Fibroblast of lung (primary cell): ENCODE measurements around the gene DUS3L. TPM values are rescaled to one million over a fixed set of nuclear protein-coding genes. Genes with fewer than 3 reads are reported as not detected.

Experiments used
- DNase-seq, 2 donors: peaks; one replicate each; pipeline versions ENCODE4 v3.0.0 to v3.0.0-alpha.2; 2010; ENCODE audit warnings: low read depth in 2 of 2
- H2AFZ ChIP-seq: 2 replicates; pipeline ENCODE4 v1.5.1; 2012; ENCODE audit warnings: low read length, control low read depth, inconsistent platforms
- H3K27ac ChIP-seq: 2 replicates; pipeline ENCODE4 v1.5.1; 2011; ENCODE audit warnings: low read length, control low read depth; ENCODE audit not compliant: insufficient read depth
- H3K27me3 ChIP-seq: 2 replicates; pipeline ENCODE4 v1.5.1; 2011; ENCODE audit warnings: mild to moderate bottlenecking, low read length; ENCODE audit not compliant: control insufficient read depth, insufficient read depth
- H3K36me3 ChIP-seq: 2 replicates; pipeline ENCODE4 v1.5.1; 2011; ENCODE audit warnings: low read length; ENCODE audit not compliant: control insufficient read depth, insufficient read depth
- H3K4me1 ChIP-seq: 2 replicates; pipeline ENCODE4 v1.5.1; 2011; ENCODE audit warnings: low read length; ENCODE audit not compliant: control insufficient read depth, insufficient read depth; ENCODE audit errors: extremely low read depth
- H3K4me2 ChIP-seq: 2 replicates; pipeline ENCODE4 v1.5.1; 2011; ENCODE audit warnings: low read length, control low read depth; ENCODE audit not compliant: insufficient read depth; ENCODE audit errors: extremely low read depth
- H3K4me3 ChIP-seq, 4 experiments: fragments of 200-600 bp in 1 of 4; sonication (generic) in 1 of 4; replicated peaks in 1 of 4; 2 replicates each; pipeline ENCODE4 v1.5.1; 2011 to 2016; ENCODE audit warnings: low read length in 4 of 4, low read depth in 3 of 4, mild to moderate bottlenecking in 3 of 4, control low read depth in 2 of 4, inconsistent platforms in 1 of 4, mixed read lengths in 1 of 4; ENCODE audit not compliant: insufficient read depth in 1 of 4; ENCODE audit errors: control extremely low read depth in 1 of 4
- H3K79me2 ChIP-seq: 2 replicates; pipeline ENCODE4 v1.5.1; 2012; ENCODE audit warnings: mild to moderate bottlenecking, low read length, inconsistent platforms; ENCODE audit not compliant: control insufficient read depth, insufficient read depth
- H3K9ac ChIP-seq: 2 replicates; pipeline ENCODE4 v1.5.1; 2011; ENCODE audit warnings: mild to moderate bottlenecking, low read length, control low read depth; ENCODE audit not compliant: insufficient read depth
- H3K9me3 ChIP-seq: 2 replicates; pipeline ENCODE4 v1.5.1; 2012; ENCODE audit warnings: low read depth, low read length; ENCODE audit not compliant: control insufficient read depth, insufficient read depth
- H4K20me1 ChIP-seq: 2 replicates; pipeline ENCODE4 v1.5.1; 2011; ENCODE audit warnings: low read length; ENCODE audit not compliant: control insufficient read depth, insufficient read depth; ENCODE audit errors: extremely low read depth
- EZH2 ChIP-seq: IDR thresholded peaks from 2 replicates; pipeline ENCODE4 v1.5.1; 2012; ENCODE audit warnings: low read length, control low read depth, mild to moderate bottlenecking; ENCODE audit errors: missing control alignments
- polyA plus RNA-seq, 2 donors: library from polyadenylated mRNA; depleted of rRNA in 1 of 2; stranded (reverse) in 1 of 2; unstranded in 1 of 2; fragments of >200 nt; gene quantifications; 2 replicates each; pipeline ENCODE4 v1.2.1, GENCODE V29; 2011 to 2012; ENCODE audit warnings: missing spikeins in 1 of 2
- total RNA-seq: library from RNA; depleted of rRNA; stranded (reverse); fragments of >200 nt; gene quantifications from 2 replicates; pipeline ENCODE4 v1.2.1, GENCODE V29; 2014
- TF ChIP-seq, protein P1 (sequence below), 2 donors: IDR thresholded peaks in 1 of 2; conservative IDR thresholded peaks in 1 of 2; 1 replicate in 1 of 2; 2 replicates in 1 of 2; pipeline ENCODE4 v1.5.1; 2011 to 2012; ENCODE audit warnings: low read length in 2 of 2, control low read depth in 1 of 2, inconsistent platforms in 1 of 2, low read depth in 1 of 2, mild to moderate bottlenecking in 1 of 2

The DUS3L gene
- total and polyA plus RNA-seq, 2 donors (not counting 1 experiment from before 2014, with no cell fraction given): 8.8 to 18.7 TPM

DNA sequence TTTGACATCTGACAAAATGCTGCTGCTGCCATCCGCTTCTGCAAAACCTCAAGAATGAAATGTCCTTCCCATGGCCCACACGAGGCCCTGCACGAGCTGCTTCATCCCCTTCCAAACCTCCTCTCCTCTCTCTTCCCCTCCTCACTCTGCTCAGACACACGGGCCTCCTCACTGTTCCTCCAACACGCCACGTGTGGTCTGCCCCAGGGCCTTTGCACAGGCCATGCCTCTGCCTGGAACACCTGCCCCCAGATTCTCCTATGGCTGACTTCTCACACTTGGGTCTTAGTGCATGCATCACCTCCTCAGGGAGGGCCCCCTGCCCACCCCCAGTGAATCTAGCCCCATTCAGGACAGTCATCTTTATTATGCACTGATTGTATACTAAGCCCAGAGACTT, 29.8 kb upstream of the DUS3L start:
- Histone ChIP-seq H3K79me2 (no peaks in the 10 kb centered on the region), H3K4me2 (no peak overlapping the region), H4K20me1 (no peaks in the 10 kb centered on the region), H3K36me3 (no peaks in the 10 kb centered on the region), H3K27me3 (peaks cover 3% of the 10 kb centered on the region), H2AFZ (no peak overlapping the region), H3K4me1 (no peaks in the 10 kb centered on the region), H3K4me3 (no peak overlapping the region), H3K27ac (no peak overlapping the region), H3K9ac (no peak overlapping the region), H3K9me3 (no peaks in the 10 kb centered on the region)
- DNase-seq: no peak
- TF ChIP-seq, protein P1, sequence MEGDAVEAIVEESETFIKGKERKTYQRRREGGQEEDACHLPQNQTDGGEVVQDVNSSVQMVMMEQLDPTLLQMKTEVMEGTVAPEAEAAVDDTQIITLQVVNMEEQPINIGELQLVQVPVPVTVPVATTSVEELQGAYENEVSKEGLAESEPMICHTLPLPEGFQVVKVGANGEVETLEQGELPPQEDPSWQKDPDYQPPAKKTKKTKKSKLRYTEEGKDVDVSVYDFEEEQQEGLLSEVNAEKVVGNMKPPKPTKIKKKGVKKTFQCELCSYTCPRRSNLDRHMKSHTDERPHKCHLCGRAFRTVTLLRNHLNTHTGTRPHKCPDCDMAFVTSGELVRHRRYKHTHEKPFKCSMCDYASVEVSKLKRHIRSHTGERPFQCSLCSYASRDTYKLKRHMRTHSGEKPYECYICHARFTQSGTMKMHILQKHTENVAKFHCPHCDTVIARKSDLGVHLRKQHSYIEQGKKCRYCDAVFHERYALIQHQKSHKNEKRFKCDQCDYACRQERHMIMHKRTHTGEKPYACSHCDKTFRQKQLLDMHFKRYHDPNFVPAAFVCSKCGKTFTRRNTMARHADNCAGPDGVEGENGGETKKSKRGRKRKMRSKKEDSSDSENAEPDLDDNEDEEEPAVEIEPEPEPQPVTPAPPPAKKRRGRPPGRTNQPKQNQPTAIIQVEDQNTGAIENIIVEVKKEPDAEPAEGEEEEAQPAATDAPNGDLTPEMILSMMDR (conservative IDR thresholded peaks at IDR 0.05 in 1 of 2, IDR thresholded peaks at IDR 0.05 in 1 of 2; ENCODE audit: low read depth in 1 of 2, low read length in 2 of 2): no peak
- no peak for TF ChIP-seq EZH2

DNA sequence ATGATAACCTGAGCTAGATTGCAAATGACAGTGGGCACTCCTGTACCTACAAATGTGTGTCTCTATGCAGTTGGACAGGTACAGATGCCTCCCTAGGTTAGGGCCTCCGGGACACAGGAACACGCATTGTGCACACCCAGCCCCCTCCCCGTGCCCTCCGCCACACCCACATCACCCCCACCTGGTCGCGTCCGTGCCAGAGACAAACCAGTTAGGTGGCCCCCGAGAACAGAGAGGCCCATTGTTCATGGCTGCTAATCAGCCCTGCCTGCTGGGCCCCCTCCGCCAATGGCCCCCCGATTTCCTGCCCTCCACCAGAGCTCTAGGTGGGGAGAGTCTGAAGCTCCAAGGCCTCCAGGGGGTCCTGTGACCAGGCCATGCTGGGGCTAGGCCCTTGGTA, 27.6 kb upstream of the DUS3L start:
- Histone ChIP-seq H3K4me1 (no peaks in the 10 kb centered on the region), H3K9me3 (no peaks in the 10 kb centered on the region), H4K20me1 (no peaks in the 10 kb centered on the region), H3K4me3 (no peak overlapping the region), H3K36me3 (no peaks in the 10 kb centered on the region), H3K79me2 (no peaks in the 10 kb centered on the region), H3K9ac (no peak overlapping the region), H2AFZ (no peak overlapping the region), H3K27me3 (peaks cover 6% of the 10 kb centered on the region), H3K27ac (no peak overlapping the region), H3K4me2 (no peak overlapping the region)
- TF ChIP-seq, protein P1 (conservative IDR thresholded peaks at IDR 0.05 in 1 of 2, IDR thresholded peaks at IDR 0.05 in 1 of 2; ENCODE audit: low read depth in 1 of 2, low read length in 2 of 2): no peak
- TF ChIP-seq EZH2: no peak
- DNase-seq: no peak

DNA sequence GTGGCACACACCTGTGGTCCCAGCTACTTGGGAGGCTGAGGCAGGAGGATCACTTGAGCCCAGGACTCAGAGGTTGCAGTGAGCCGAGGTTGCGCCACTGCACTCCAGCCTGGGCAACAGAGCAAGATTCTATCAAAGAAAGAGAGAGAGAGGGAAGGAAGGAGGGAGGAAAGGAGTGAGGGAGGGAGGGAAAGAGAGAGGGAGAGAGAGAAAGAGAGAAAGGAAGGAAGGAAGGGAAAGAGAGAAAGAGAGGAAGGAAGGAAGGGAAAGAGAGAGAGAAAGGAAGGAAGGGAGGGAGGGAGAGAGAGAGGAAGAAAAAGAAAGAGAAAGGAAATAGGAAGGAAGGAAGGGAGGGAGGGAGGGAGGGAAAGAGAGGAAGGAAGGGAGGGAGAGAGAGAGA, 26.3 kb upstream of the DUS3L start:
- H3K27me3 ChIP-seq: peaks cover 6% of the 10 kb centered on the region
- TF ChIP-seq, protein P1 (conservative IDR thresholded peaks at IDR 0.05 in 1 of 2, IDR thresholded peaks at IDR 0.05 in 1 of 2; ENCODE audit: low read depth in 1 of 2, low read length in 2 of 2): no peak
- TF ChIP-seq EZH2: no peak
- H3K79me2 ChIP-seq: no peaks in the 10 kb centered on the region
- no peaks in the 10 kb centered on the region for H3K4me1 ChIP-seq
- no peaks in the 10 kb centered on the region for H3K9me3 ChIP-seq
- H3K9ac ChIP-seq: no peak overlapping the region
- no peak for DNase-seq
- H4K20me1 ChIP-seq: no peaks in the 10 kb centered on the region
- no peaks in the 10 kb centered on the region for H3K36me3 ChIP-seq
- H2AFZ ChIP-seq: no peak overlapping the region
- no peak overlapping the region for H3K4me2 ChIP-seq
- no peak overlapping the region for H3K4me3 ChIP-seq
- H3K27ac ChIP-seq: no peak overlapping the region
